GM12872 (cell line): Measurements from ENCODE around the gene EIF3F.

Experiments
- CTCF ChIP-seq: IDR thresholded peaks from 3 replicates; pipeline ENCODE4 v1.5.1; 2011; ENCODE audit warnings: low read depth, mild to moderate bottlenecking, low read length, moderate library complexity; ENCODE audit not compliant: insufficient read depth

Gene EIF3F

GRCh38 chr11:7964873-7965272 lies 22.3 kb upstream of the EIF3F start:
- no peak for TF ChIP-seq CTCF

- no peak for TF ChIP-seq CTCF
These were observed 21.8 kb upstream of the EIF3F start, which contains the start of gene NLRP10 for GRCh38 chr11:7965386-7965785. NLRP10 (minus strand) TSS chr11:7965447; CDS start chr11:7963495, 1,952 bp downstream.

GRCh38 chr11:7967097-7967496 lies 20.0 kb upstream of the EIF3F start:
- TF ChIP-seq CTCF = no peak

- TF ChIP-seq CTCF = no peak
These were observed 19.3 kb upstream of the EIF3F start for GRCh38 chr11:7967826-7968225.

GRCh38 chr11:7968686-7969085 lies 18.5 kb upstream of the EIF3F start:
- no peak for TF ChIP-seq CTCF

GRCh38 chr11:7969756-7970646 lies 17.1 kb upstream of the EIF3F start:
- no peak for TF ChIP-seq CTCF

- TF ChIP-seq CTCF = no peak
These were observed 15.3 kb upstream of the EIF3F start for GRCh38 chr11:7971846-7972245.
